Measurements from ENCODE around the gene ZFP30.

DNA sequence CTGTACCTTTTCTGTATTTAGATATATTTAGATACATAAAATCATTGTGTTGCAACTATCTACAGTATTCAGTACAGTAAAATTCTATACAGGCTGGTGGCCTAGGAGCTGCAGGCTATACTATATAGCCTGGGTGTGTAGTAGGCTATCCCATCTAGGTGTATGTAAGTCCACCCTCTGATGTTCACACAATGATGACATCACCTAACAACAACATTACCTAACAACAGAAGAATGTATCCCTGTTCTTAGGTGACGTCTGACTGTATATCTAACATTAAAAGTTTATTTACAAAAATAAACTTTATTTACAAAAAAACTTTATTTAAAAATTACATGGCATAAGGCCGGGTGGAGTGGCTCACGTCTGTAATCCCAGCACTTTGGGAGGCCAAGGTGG lies 28.3 kb upstream of the ZFP30 start:
- TF ChIP-seq POLR2AphosphoS5 (IDR thresholded peaks at IDR 0.05): no peak
- TF ChIP-seq EP300 (IDR thresholded peaks at IDR 0.05): no peak
- no peak for TF ChIP-seq POLR2A (IDR thresholded peaks at IDR 0.05)

Measured in stomach (tissue), 4 donors.